Measurements from ENCODE around the gene SEZ6L. TPM values are rescaled to one million over a fixed set of nuclear protein-coding genes. Genes with fewer than 3 reads are reported as not detected.

Gene SEZ6L
- total and polyA plus RNA-seq, 7 donors = 0.49 to 2.1 (median 0.83) TPM; not detected in 2

GRCh38 chr22:26295563-26296126, 126.4 kb downstream of the SEZ6L start:
- no peak overlapping the region for H3K27ac ChIP-seq
- TF ChIP-seq, protein P1, sequence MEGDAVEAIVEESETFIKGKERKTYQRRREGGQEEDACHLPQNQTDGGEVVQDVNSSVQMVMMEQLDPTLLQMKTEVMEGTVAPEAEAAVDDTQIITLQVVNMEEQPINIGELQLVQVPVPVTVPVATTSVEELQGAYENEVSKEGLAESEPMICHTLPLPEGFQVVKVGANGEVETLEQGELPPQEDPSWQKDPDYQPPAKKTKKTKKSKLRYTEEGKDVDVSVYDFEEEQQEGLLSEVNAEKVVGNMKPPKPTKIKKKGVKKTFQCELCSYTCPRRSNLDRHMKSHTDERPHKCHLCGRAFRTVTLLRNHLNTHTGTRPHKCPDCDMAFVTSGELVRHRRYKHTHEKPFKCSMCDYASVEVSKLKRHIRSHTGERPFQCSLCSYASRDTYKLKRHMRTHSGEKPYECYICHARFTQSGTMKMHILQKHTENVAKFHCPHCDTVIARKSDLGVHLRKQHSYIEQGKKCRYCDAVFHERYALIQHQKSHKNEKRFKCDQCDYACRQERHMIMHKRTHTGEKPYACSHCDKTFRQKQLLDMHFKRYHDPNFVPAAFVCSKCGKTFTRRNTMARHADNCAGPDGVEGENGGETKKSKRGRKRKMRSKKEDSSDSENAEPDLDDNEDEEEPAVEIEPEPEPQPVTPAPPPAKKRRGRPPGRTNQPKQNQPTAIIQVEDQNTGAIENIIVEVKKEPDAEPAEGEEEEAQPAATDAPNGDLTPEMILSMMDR (IDR thresholded peaks at IDR 0.05) = no peak
- TF ChIP-seq POLR2A (IDR thresholded peaks at IDR 0.05) (no peak), EP300 (IDR thresholded peaks at IDR 0.05) (no peak), POLR2AphosphoS5 (IDR thresholded peaks at IDR 0.05) (no peak)
- no peak overlapping the region for H3K4me3 ChIP-seq
- DNase-seq = no peak
- intact Hi-C loops (cut with DNase I) = no loop called here
- no peaks in the 10 kb centered on the region for H3K36me3 ChIP-seq
- H3K27me3 ChIP-seq = peaks cover 0 to 4% (median 0%) of the 10 kb centered on the region in 3 donors
- no peaks in the 10 kb centered on the region for H3K9me3 ChIP-seq
- 95% methylated on average over 3 of the region's 3 CpGs for WGBS, 2 donors
- no peaks in the 10 kb centered on the region for H3K4me1 ChIP-seq

- no peaks in the 10 kb centered on the region for H3K36me3 ChIP-seq
- H3K4me1 ChIP-seq = no peaks in the 10 kb centered on the region
- H3K27ac ChIP-seq = no peak overlapping the region
- H3K4me3 ChIP-seq = no peak overlapping the region
- peaks cover 0 to 32% (median 0%) of the 10 kb centered on the region in 3 donors for H3K27me3 ChIP-seq
- no peaks in the 10 kb centered on the region for H3K9me3 ChIP-seq
- TF ChIP-seq POLR2AphosphoS5 (IDR thresholded peaks at IDR 0.05) (no peak), EP300 (IDR thresholded peaks at IDR 0.05) (no peak), POLR2A (IDR thresholded peaks at IDR 0.05) (no peak)
- TF ChIP-seq, protein P1 (IDR thresholded peaks at IDR 0.05) = no peak
- WGBS, 2 donors = 83 to 85% methylated on average over 9 of the region's 9 CpGs
- DNase-seq = no peak
- intact Hi-C loops (cut with DNase I) = no loop called here
These were observed 129.5 kb downstream of the SEZ6L start for GRCh38 chr22:26298605-26299310.

GRCh38 chr22:26302726-26303125, 133.5 kb downstream of the SEZ6L start:
- 58 to 76% methylated on average over 4 of the region's 4 CpGs for WGBS, 2 donors
- no peak overlapping the region for H3K27ac ChIP-seq
- H3K4me3 ChIP-seq = no peak overlapping the region
- no peaks in the 10 kb centered on the region for H3K36me3 ChIP-seq
- no peak for DNase-seq
- intact Hi-C loops (cut with DNase I) = no loop called here
- no peaks in the 10 kb centered on the region for H3K9me3 ChIP-seq
- no peak for TF ChIP-seq POLR2A (IDR thresholded peaks at IDR 0.05)
- TF ChIP-seq POLR2AphosphoS5 (IDR thresholded peaks at IDR 0.05) = no peak
- TF ChIP-seq EP300 (IDR thresholded peaks at IDR 0.05) = no peak
- TF ChIP-seq, protein P1 (IDR thresholded peaks at IDR 0.05) = no peak
- no peaks in the 10 kb centered on the region for H3K4me1 ChIP-seq
- peaks cover 0 to 45% (median 10%) of the 10 kb centered on the region in 3 donors for H3K27me3 ChIP-seq

DNA sequence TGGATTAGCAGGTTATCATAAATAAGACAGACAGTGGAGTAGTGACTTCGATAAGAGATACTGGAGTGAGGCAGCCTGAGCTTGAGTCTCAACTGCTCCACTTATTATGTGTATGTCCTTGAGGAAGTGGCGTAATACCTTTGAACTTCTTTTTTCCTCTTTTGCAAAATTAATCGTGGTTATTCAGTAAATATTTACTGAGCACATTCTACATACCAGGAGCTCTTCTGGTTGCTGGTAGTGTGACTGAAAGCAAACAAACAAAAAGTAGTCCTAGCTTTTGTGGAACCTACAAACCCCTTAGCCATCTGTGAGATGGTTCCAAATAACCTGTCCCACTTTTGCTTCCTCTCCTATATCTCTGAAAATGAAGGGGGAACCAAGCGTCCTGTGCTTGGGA, 134.2 kb downstream of the SEZ6L start:
- 24 to 50% methylated on average over 4 of the region's 4 CpGs for WGBS, 2 donors
- no peak for TF ChIP-seq EP300 (IDR thresholded peaks at IDR 0.05)
- TF ChIP-seq POLR2A (IDR thresholded peaks at IDR 0.05) = no peak
- no peak for TF ChIP-seq POLR2AphosphoS5 (IDR thresholded peaks at IDR 0.05)
- TF ChIP-seq, protein P1 (IDR thresholded peaks at IDR 0.05) = no peak
- Histone ChIP-seq H3K4me1 (no peaks in the 10 kb centered on the region), H3K9me3 (no peaks in the 10 kb centered on the region), H3K36me3 (no peaks in the 10 kb centered on the region), H3K27me3 (peaks cover 0 to 45% (median 10%) of the 10 kb centered on the region in 3 donors), H3K4me3 (no peak overlapping the region), H3K27ac (no peak overlapping the region)
- no peak for DNase-seq
- intact Hi-C loops (cut with DNase I) = no loop called here
